ENCODE data around the gene MYO15B.

GRCh38 chr17:75557075-75557851, 30.3 kb upstream of the MYO15B start:
- TF ChIP-seq EZH2 (IDR thresholded peaks at IDR 0.05; ENCODE audit: borderline replicate concordance, insufficient read depth, low read length, poor library complexity, severe bottlenecking) (no peak), CTCF (IDR thresholded peaks at IDR 0.05; ENCODE audit: poor library complexity, severe bottlenecking) (no peak), POLR2AphosphoS5 (IDR thresholded peaks at IDR 0.05) (no peak), MXI1 (conservative IDR thresholded peaks at IDR 0.05; ENCODE audit: poor library complexity, severe bottlenecking) (no peak), TAF1 (IDR thresholded peaks at IDR 0.05; ENCODE audit: low read depth) (no peak), EP300 (conservative IDR thresholded peaks at IDR 0.05; ENCODE audit: poor library complexity, severe bottlenecking) (no peak), RAD21 (conservative IDR thresholded peaks at IDR 0.05) (no peak)
- TF ChIP-seq, protein P1, sequence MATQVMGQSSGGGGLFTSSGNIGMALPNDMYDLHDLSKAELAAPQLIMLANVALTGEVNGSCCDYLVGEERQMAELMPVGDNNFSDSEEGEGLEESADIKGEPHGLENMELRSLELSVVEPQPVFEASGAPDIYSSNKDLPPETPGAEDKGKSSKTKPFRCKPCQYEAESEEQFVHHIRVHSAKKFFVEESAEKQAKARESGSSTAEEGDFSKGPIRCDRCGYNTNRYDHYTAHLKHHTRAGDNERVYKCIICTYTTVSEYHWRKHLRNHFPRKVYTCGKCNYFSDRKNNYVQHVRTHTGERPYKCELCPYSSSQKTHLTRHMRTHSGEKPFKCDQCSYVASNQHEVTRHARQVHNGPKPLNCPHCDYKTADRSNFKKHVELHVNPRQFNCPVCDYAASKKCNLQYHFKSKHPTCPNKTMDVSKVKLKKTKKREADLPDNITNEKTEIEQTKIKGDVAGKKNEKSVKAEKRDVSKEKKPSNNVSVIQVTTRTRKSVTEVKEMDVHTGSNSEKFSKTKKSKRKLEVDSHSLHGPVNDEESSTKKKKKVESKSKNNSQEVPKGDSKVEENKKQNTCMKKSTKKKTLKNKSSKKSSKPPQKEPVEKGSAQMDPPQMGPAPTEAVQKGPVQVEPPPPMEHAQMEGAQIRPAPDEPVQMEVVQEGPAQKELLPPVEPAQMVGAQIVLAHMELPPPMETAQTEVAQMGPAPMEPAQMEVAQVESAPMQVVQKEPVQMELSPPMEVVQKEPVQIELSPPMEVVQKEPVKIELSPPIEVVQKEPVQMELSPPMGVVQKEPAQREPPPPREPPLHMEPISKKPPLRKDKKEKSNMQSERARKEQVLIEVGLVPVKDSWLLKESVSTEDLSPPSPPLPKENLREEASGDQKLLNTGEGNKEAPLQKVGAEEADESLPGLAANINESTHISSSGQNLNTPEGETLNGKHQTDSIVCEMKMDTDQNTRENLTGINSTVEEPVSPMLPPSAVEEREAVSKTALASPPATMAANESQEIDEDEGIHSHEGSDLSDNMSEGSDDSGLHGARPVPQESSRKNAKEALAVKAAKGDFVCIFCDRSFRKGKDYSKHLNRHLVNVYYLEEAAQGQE (IDR thresholded peaks at IDR 0.05; ENCODE audit: borderline replicate concordance), result no peak
